GM23338 (cell line): ENCODE measurements around the gene VPREB1. TPM values are rescaled to one million over a fixed set of nuclear protein-coding genes. Genes with fewer than 3 reads are reported as not detected.

ENCODE experiments used
- CTCF ChIP-seq, 2 experiments: fragments of 200-600 bp in 1 of 2; sonication (generic) in 1 of 2; conservative IDR thresholded peaks; 2 replicates each; pipeline versions ENCODE4 v1.5.1 to v1.6.1; 2016 to 2017; ENCODE audit warnings: antibody characterized with exemption in 2 of 2, low read depth in 2 of 2, mild to moderate bottlenecking in 2 of 2, moderate library complexity in 1 of 2
- NANOG ChIP-seq: IDR thresholded peaks from 2 replicates; pipeline ENCODE4 v1.6.1; 2016; ENCODE audit warnings: antibody characterized with exemption, borderline replicate concordance
- REST ChIP-seq: IDR thresholded peaks from one replicate; pipeline ENCODE4 v1.6.1; 2018; ENCODE audit warnings: antibody characterized with exemption; ENCODE audit not compliant: unreplicated experiment
- polyA plus RNA-seq: library from polyadenylated mRNA; unstranded; fragments of >200 nt; fragmentation: Nextera tagmentation; extraction: Ambion mirVana; gene quantifications from 2 replicates; pipeline ENCODE4 v1.2.1, GENCODE V29; 2016
- total RNA-seq: library from RNA; depleted of rRNA; stranded (reverse); fragments of >200 nt; shearing (Covaris generic); gene quantifications from 2 replicates; pipeline ENCODE4 v1.2.3, GENCODE V29; 2014
- TF ChIP-seq, protein P1 (sequence below): fragments of 250-450 bp; sonication (Bioruptor Pico); IDR thresholded peaks from 2 replicates; pipeline ENCODE4 v1.5.0; 2020; ENCODE audit warnings: mild to moderate bottlenecking, moderate library complexity

Gene VPREB1
- total and polyA plus RNA-seq, 2 experiments from 2014 or later: not detected

DNA sequence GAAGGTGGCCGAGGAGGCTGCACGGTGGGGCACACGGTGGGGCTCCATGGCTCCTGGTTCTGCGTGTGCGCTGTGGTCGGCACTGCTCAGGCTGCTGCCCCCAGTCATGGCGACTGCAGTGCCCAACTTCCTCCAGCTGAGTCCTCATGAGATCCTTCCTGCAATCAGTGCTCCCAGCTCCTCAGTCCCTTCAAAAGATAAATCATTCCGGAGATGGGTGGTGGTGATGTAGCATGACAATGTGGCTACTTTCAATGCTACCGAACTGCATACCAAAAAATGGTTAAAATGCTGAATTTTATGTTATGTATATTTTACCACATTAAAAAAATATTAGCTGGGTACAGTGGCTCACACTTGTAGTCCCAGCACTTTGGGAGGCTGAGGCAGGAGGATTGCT is 14.1 kb upstream of the VPREB1 start (continued):
- TF ChIP-seq, protein P1, sequence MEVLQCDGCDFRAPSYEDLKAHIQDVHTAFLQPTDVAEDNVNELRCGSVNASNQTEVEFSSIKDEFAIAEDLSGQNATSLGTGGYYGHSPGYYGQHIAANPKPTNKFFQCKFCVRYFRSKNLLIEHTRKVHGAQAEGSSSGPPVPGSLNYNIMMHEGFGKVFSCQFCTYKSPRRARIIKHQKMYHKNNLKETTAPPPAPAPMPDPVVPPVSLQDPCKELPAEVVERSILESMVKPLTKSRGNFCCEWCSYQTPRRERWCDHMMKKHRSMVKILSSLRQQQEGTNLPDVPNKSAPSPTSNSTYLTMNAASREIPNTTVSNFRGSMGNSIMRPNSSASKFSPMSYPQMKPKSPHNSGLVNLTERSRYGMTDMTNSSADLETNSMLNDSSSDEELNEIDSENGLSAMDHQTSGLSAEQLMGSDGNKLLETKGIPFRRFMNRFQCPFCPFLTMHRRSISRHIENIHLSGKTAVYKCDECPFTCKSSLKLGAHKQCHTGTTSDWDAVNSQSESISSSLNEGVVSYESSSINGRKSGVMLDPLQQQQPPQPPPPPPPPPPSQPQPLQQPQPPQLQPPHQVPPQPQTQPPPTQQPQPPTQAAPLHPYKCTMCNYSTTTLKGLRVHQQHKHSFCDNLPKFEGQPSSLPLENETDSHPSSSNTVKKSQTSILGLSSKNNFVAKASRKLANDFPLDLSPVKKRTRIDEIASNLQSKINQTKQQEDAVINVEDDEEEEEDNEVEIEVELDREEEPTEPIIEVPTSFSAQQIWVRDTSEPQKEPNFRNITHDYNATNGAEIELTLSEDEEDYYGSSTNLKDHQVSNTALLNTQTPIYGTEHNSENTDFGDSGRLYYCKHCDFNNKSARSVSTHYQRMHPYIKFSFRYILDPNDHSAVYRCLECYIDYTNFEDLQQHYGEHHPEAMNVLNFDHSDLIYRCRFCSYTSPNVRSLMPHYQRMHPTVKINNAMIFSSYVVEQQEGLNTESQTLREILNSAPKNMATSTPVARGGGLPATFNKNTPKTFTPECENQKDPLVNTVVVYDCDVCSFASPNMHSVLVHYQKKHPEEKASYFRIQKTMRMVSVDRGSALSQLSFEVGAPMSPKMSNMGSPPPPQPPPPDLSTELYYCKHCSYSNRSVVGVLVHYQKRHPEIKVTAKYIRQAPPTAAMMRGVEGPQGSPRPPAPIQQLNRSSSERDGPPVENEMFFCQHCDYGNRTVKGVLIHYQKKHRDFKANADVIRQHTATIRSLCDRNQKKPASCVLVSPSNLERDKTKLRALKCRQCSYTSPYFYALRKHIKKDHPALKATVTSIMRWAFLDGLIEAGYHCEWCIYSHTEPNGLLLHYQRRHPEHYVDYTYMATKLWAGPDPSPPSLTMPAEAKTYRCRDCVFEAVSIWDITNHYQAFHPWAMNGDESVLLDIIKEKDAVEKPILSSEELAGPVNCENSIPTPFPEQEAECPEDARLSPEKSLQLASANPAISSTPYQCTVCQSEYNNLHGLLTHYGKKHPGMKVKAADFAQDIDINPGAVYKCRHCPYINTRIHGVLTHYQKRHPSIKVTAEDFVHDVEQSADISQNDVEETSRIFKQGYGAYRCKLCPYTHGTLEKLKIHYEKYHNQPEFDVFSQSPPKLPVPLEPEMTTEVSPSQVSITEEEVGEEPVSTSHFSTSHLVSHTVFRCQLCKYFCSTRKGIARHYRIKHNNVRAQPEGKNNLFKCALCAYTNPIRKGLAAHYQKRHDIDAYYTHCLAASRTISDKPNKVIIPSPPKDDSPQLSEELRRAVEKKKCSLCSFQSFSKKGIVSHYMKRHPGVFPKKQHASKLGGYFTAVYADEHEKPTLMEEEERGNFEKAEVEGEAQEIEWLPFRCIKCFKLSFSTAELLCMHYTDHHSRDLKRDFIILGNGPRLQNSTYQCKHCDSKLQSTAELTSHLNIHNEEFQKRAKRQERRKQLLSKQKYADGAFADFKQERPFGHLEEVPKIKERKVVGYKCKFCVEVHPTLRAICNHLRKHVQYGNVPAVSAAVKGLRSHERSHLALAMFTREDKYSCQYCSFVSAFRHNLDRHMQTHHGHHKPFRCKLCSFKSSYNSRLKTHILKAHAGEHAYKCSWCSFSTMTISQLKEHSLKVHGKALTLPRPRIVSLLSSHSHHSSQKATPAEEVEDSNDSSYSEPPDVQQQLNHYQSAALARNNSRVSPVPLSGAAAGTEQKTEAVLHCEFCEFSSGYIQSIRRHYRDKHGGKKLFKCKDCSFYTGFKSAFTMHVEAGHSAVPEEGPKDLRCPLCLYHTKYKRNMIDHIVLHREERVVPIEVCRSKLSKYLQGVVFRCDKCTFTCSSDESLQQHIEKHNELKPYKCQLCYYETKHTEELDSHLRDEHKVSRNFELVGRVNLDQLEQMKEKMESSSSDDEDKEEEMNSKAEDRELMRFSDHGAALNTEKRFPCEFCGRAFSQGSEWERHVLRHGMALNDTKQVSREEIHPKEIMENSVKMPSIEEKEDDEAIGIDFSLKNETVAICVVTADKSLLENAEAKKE (CRISPR knock-in tag): no peak
- no peak for TF ChIP-seq CTCF (conservative IDR thresholded peaks at IDR 0.05; ENCODE audit: low read depth in 2 of 2)
- no peak for TF ChIP-seq NANOG
- no peak for TF ChIP-seq REST
